Esophagus muscularis mucosa (tissue), 4 donors: ENCODE data around the gene TMEM41A. TPM values are rescaled to one million over a fixed set of nuclear protein-coding genes. Genes with fewer than 3 reads are reported as not detected.

Experiments used
- DNase-seq: peaks from one replicate; pipeline ENCODE4 v3.0.0-alpha.2; 2017; ENCODE audit errors: extremely low spot score
- H3K27ac ChIP-seq, 4 donors: fragments of 200-600 bp; sonication (generic); replicated peaks in 1 of 4; 1 replicate in 3 of 4; 2 replicates in 1 of 4; pipeline ENCODE4 v1.5.1; 2016 to 2019; ENCODE audit warnings: mild to moderate bottlenecking in 1 of 4
- H3K27me3 ChIP-seq, 4 donors: fragments of 200-600 bp; sonication (generic); one replicate each; pipeline versions ENCODE4 v1.5.1 to v1.6.0; 2016 to 2019
- H3K36me3 ChIP-seq, 4 donors: fragments of 200-600 bp; sonication (generic); one replicate each; pipeline ENCODE4 v1.5.1; 2016 to 2019
- H3K4me1 ChIP-seq, 4 donors: fragments of 200-600 bp; sonication (generic); one replicate each; pipeline ENCODE4 v1.5.1; 2016 to 2019
- H3K4me3 ChIP-seq, 4 donors: fragments of 200-600 bp; sonication (generic); 1 replicate in 2 of 4; 2 replicates in 2 of 4; pipeline ENCODE4 v1.5.1; 2016 to 2019; ENCODE audit warnings: mild to moderate bottlenecking in 4 of 4, moderate library complexity in 1 of 4
- H3K9me3 ChIP-seq, 4 donors: fragments of 200-600 bp; sonication (generic); 1 replicate in 3 of 4; 2 replicates in 1 of 4; pipeline ENCODE4 v1.5.1; 2016 to 2019
- CTCF ChIP-seq, 3 experiments: fragments of 200-600 bp in 2 of 3; fragments of 450-650 bp in 1 of 3; sonication (generic) in 2 of 3; IDR thresholded peaks; one replicate each; pipeline ENCODE4 v1.5.1; 2017 to 2019; ENCODE audit warnings: antibody characterized with exemption in 3 of 3, mild to moderate bottlenecking in 2 of 3, moderate library complexity in 1 of 3
- EP300 ChIP-seq: sonication (generic); formaldehyde crosslinking; IDR thresholded peaks from one replicate; pipeline ENCODE4 v1.6.1; 2017; ENCODE audit warnings: antibody characterized with exemption
- POLR2A ChIP-seq: fragments of 450-650 bp; IDR thresholded peaks from one replicate; pipeline ENCODE4 v1.6.1; 2017; ENCODE audit warnings: antibody characterized with exemption, moderate library complexity, mild to moderate bottlenecking, low read depth
- POLR2AphosphoS5 ChIP-seq, 2 donors: sonication (generic); formaldehyde crosslinking; IDR thresholded peaks; one replicate each; pipeline ENCODE4 v1.6.1; 2017; ENCODE audit warnings: antibody characterized with exemption in 2 of 2
- WGBS: methylation state at CpG from one replicate; pipeline ENCODE4 v1.1.5; 2018; 5-methylcytosine and 5-hydroxymethylcytosine counted together
- intact Hi-C: fragments of 100-400 bp; cut with DNase I; formaldehyde crosslinking; loops from one replicate; pipeline ENCODE4 v1.15.1; 2023
- total RNA-seq, 4 donors: library from RNA; depleted of rRNA; stranded (reverse); fragments of >200 nt; gene quantifications; one replicate each; pipeline versions ENCODE4 v1.1.0 to v1.2.1, GENCODE V29; 2016

TMEM41A gene
- total RNA-seq, 4 donors from 2014 or later, result 7.5 to 9.6 (median 8.3) TPM

DNA sequence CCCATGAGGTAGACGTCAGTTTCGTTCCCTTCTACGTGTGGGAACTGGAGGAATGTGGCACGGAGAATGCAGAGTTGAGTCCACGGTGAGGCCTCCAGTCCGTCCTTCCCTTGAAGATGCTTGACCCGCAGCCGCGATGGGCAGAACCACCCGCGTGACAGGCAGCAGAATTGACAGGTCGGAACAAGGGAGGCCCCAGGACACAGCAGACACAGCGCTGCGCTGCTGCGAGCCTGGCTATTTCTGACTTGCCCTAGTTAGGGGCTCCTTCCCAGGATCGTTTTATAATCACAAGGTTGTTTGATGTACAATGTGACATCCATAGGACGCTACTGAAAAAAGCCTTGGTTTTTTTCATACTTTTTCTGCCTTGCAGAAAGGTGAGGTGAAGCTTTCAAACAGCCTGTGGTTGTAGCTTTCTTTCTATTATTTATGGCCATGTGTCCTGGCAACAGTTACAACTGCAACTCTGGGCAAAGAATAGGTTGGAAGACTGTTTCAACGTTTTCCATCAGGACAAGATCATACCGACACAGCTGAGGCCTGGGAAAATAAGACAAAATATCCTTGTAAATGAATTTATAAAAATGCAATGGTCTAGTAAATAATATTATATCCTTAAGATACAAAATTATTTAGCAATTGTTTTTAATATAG, 9.6 kb upstream of the TMEM41A start:
- Histone ChIP-seq H3K4me1 (peaks cover 0 to 2% (median 0%) of the 10 kb centered on the region in 4 donors), H3K4me3 (no peak overlapping the region), H3K9me3 (no peaks in the 10 kb centered on the region), H3K27ac (no peak overlapping the region), H3K36me3 (no peaks in the 10 kb centered on the region), H3K27me3 (peaks cover 0 to 3% (median 0%) of the 10 kb centered on the region in 4 donors)
- no peak for DNase-seq
- 76% methylated on average over 16 of the region's 19 CpGs for WGBS
- no peak for TF ChIP-seq POLR2AphosphoS5 (IDR thresholded peaks at IDR 0.05)
- no peak for TF ChIP-seq CTCF (IDR thresholded peaks at IDR 0.05)
- TF ChIP-seq EP300, result no peak
- TF ChIP-seq POLR2A, result no peak
- intact Hi-C loops, result no loop called here

- Histone ChIP-seq H3K4me1 (peaks cover 0 to 6% (median 0%) of the 10 kb centered on the region in 4 donors), H3K9me3 (no peaks in the 10 kb centered on the region)
- 73% methylated on average over 6 of the region's 6 CpGs for WGBS
These were observed 9.0 kb upstream of the TMEM41A start for GRCh38 chr3:185507883-185508282.

DNA sequence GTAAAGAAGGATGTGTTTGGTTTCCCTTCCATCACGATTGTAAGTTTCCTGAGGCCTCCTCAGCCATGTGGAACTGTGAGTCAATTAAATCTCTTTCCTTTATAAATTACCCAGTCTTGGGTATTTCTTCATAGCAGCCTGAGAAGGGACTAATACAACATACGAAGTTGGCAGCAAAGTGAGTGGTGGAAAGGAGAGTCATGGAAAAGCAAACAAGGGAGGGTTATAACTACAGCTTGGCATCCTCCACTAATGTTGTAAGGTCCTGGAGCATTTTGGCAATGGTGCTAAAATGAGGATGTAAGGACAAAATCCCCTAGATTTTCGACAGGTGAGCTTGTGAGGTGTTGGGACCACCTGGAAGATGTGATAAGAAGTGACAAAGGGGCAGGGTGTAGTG, 5.8 kb upstream of the TMEM41A start:
- 72% methylated on average over 3 of the region's 3 CpGs for WGBS
- Histone ChIP-seq H3K4me1 (peaks cover 0 to 6% (median under 1%) of the 10 kb centered on the region in 4 donors), H3K36me3 (no peaks in the 10 kb centered on the region), H3K4me3 (no peak overlapping the region), H3K9me3 (no peaks in the 10 kb centered on the region), H3K27me3 (peaks cover 0 to 5% (median 0%) of the 10 kb centered on the region in 4 donors), H3K27ac (no peak overlapping the region)
- TF ChIP-seq EP300 (no peak), POLR2A (no peak), CTCF (IDR thresholded peaks at IDR 0.05) (no peak), POLR2AphosphoS5 (IDR thresholded peaks at IDR 0.05) (no peak)
- no peak for DNase-seq
- intact Hi-C loops, result loop anchor here (5.0 kb wide), 1 partner anchor 53 kb away; no protein-coding TSS in a partner anchor

More at GRCh38 chr3:185507883-185508282, 9.0 kb upstream of the TMEM41A start:
- H3K27me3 ChIP-seq, result peaks cover 0 to 5% (median 0%) of the 10 kb centered on the region in 4 donors
- no peak for DNase-seq
- TF ChIP-seq POLR2AphosphoS5 (IDR thresholded peaks at IDR 0.05) (no peak), POLR2A (no peak), CTCF (IDR thresholded peaks at IDR 0.05) (no peak), EP300 (no peak)
- H3K27ac ChIP-seq, result no peak overlapping the region
- H3K36me3 ChIP-seq, result no peaks in the 10 kb centered on the region
- no peak overlapping the region for H3K4me3 ChIP-seq
- intact Hi-C loops, result no loop called here

DNA sequence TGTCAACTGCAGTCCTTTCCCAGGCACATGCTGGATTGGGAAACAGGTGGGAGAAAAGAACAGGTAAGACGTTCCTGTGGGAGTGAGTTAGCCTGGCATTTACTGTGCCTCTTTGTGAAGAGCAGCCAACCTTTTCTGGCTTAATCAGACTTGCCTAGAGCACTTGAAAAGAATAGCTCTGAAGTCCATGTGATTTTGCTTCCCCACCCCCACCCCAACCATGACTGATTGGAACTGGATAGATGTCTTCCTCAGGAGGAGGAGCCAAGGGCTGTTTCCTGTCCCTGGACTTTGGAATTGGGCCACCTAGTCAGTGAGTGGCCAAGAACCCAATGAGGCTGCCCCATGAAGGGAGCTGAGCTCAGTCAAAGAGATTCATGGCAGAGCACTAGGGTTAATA, 4.7 kb upstream of the TMEM41A start:
- intact Hi-C loops, result loop anchor here (5.0 kb wide), 1 partner anchor 54 kb away; no protein-coding TSS in a partner anchor
- Histone ChIP-seq H3K27me3 (peaks cover 0 to 5% (median 0%) of the 10 kb centered on the region in 4 donors), H3K4me1 (peaks cover 0 to 7% (median 5%) of the 10 kb centered on the region in 4 donors), H3K4me3 (no peak overlapping the region), H3K27ac (no peak overlapping the region), H3K9me3 (no peaks in the 10 kb centered on the region), H3K36me3 (no peaks in the 10 kb centered on the region)
- TF ChIP-seq POLR2A (no peak), POLR2AphosphoS5 (IDR thresholded peaks at IDR 0.05) (no peak), EP300 (no peak), CTCF (IDR thresholded peaks at IDR 0.05) (no peak)
- DNase-seq, result no peak
- 75% methylated on average over 1 of the region's 1 CpG for WGBS
